ENCODE measurements around the gene MAP3K7. TPM values are rescaled to one million over a fixed set of nuclear protein-coding genes. Genes with fewer than 3 reads are reported as not detected.

Gene MAP3K7
- total and polyA plus RNA-seq, 2 of the 8 experiments (the other 6 are each of a cell fraction or from before 2014, with no cell fraction given): 27.3 to 34.8 TPM

DNA sequence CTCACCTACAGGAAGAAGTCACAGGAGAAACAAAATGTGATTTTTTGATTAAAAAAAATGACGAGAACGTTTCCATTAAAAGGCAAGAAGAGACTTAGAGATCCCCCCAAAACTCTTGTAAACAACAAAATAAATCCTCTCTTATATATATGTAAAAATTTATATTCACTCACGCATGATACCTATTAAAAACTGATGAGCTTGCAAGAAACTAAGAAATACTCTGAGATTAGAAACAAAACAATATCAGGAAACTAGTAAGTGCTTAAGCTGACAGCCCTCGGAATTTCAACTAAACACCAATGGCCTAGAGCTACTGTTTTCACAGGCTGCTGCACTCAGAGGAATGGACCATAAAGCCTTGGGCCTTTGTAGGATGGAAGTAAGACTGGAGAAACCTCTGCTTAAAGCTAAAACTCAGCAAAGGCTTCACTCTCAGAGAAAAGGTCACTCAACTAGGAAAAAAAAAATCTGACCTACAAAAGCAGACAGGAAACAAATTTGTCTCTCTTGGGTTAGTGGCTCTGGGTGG is 63.0 kb downstream of the MAP3K7 start:
- peaks cover 0 to 1% (median 0%) of the 10 kb centered on the region in 4 experiments; a peak in 1 of 7 replicates for H3K27me3 ChIP-seq (replicated peaks in 1 of 4; ENCODE audit: control insufficient read depth in 3 of 4, extremely low read depth in 1 of 4, insufficient read depth in 3 of 4, low read length in 3 of 4)
- no peak overlapping the region for H3K14ac ChIP-seq (ENCODE audit: insufficient read length)
- no peak overlapping the region for H2BK5ac ChIP-seq (ENCODE audit: low read depth, low read length)
- no peaks in the 10 kb centered on the region for H3K9me3 ChIP-seq (ENCODE audit: insufficient read depth in 2 of 2, low read depth in 1 of 2, low read length in 1 of 2)
- H3K36me3 ChIP-seq (ENCODE audit: control insufficient read depth in 2 of 4, insufficient read depth in 4 of 4, low read length in 3 of 4): peaks cover 0 to 29% (median 7%) of the 10 kb centered on the region in 4 experiments; a peak in 5 of 8 replicates
- no peak for DNase-seq (ENCODE audit: low read depth in 1 of 2, low spot score in 2 of 2)
- no peak overlapping the region for H4K8ac ChIP-seq (ENCODE audit: extremely low read depth, insufficient read depth, low read length)
- H3K4ac ChIP-seq (replicated peaks; ENCODE audit: insufficient read length, low read depth, low read length): no peak overlapping the region
- no peaks in the 10 kb centered on the region for H3K79me1 ChIP-seq (ENCODE audit: low read depth, low read length)
- WGBS, 2 experiments (ENCODE audit: extremely low coverage in 1 of 2, insufficient coverage in 1 of 2, insufficient read length in 1 of 2, insufficient replicate concordance in 2 of 2, low coverage in 1 of 2, low lambda C conversion rate in 2 of 2, missing lambda C conversion rate in 1 of 2): 94% methylated on average over 4 of the region's 4 CpGs; no CpG with 5 or more reads in 1 of the 2 experiments
- H2BK15ac ChIP-seq (ENCODE audit: low read length): no peak overlapping the region
- no peak overlapping the region for H2BK20ac ChIP-seq (ENCODE audit: low read length)
- H4K91ac ChIP-seq (replicated peaks; ENCODE audit: insufficient read length, low read length): no peak overlapping the region
- no peak for FAIRE-seq
- H2AFZ ChIP-seq (ENCODE audit: low read length): no peak overlapping the region
- CTCF ChIA-PET (ENCODE audit: partially characterized antibody): interaction anchor here (0.8 to 1.0 kb wide), 2 partner anchors 18 to 33 kb away, joined by 3 to 4 read pairs; no protein-coding TSS in a partner anchor
- H3K4me1 ChIP-seq (replicated peaks in 1 of 4; ENCODE audit: control insufficient read depth in 3 of 4, insufficient read depth in 4 of 4, low read length in 3 of 4): no peaks in the 10 kb centered on the region
- POLR2A ChIA-PET (ENCODE audit: partially characterized antibody): no interaction called here
- no peak overlapping the region for H3K4me2 ChIP-seq (ENCODE audit: insufficient read depth in 1 of 2, low read depth in 2 of 2, low read length in 2 of 2)
- no peak overlapping the region for H4K5ac ChIP-seq (ENCODE audit: insufficient read length, low read depth, low read length)
- H2BK120ac ChIP-seq (replicated peaks; ENCODE audit: low read depth, low read length): no peak overlapping the region
- no peak overlapping the region for H3K27ac ChIP-seq (ENCODE audit: low read depth, low read length)
- no peak overlapping the region for H3K23ac ChIP-seq (ENCODE audit: insufficient read length)
- H3K9ac ChIP-seq (replicated peaks in 1 of 4; ENCODE audit: extremely low read depth in 1 of 4, low read depth in 3 of 4, low read length in 3 of 4): no peak overlapping the region
- no peaks in the 10 kb centered on the region for H4K20me1 ChIP-seq (replicated peaks in 1 of 2; ENCODE audit: control insufficient read depth in 1 of 2, insufficient read depth in 2 of 2, low read length in 2 of 2)
- H3K79me2 ChIP-seq (ENCODE audit: control insufficient read depth in 1 of 2, insufficient read depth in 2 of 2, low read length in 2 of 2): no peaks in the 10 kb centered on the region
- no peak overlapping the region for H2AK5ac ChIP-seq (ENCODE audit: low read depth, low read length)
- H3K56ac ChIP-seq (replicated peaks; ENCODE audit: insufficient read length, low read depth, low read length): no peak overlapping the region
- H3K23me2 ChIP-seq (ENCODE audit: low read depth, low read length): no peaks in the 10 kb centered on the region; the same call in 1 of the 2 replicates
- no peak overlapping the region for H3K4me3 ChIP-seq (ENCODE audit: extremely low read depth in 1 of 4, insufficient read depth in 2 of 4, low read depth in 3 of 4, low read length in 4 of 4)
- no peak overlapping the region for H2BK12ac ChIP-seq (ENCODE audit: low read depth, low read length)
- no peak overlapping the region for H3K18ac ChIP-seq (ENCODE audit: extremely low read depth, low read length)
- TF ChIP-seq ASH2L (IDR thresholded peaks at IDR 0.05; ENCODE audit: low read length) (no peak), NANOG (IDR thresholded peaks at IDR 0.05; ENCODE audit: insufficient read depth, low read depth, low read length, poor library complexity, severe bottlenecking) (no peak), POLR2AphosphoS5 (IDR thresholded peaks at IDR 0.05; ENCODE audit: low read depth, low read length) (no peak)

Measured in H1 (cell line).